HG03039 (cell line): Measurements from ENCODE around the gene DLG5.
A peak's percentile ranks its signal among the peaks of the same experiment; 100 is the strongest.

Source experiments
- ATAC-seq: cut with Tn5 transposase; IDR thresholded peaks from one replicate; pipeline ENCODE4 v1.9.1; 2021; ENCODE audit warnings: mild to moderate bottlenecking, moderate library complexity; ENCODE audit not compliant: unreplicated experiment

The DLG5 gene

DNA sequence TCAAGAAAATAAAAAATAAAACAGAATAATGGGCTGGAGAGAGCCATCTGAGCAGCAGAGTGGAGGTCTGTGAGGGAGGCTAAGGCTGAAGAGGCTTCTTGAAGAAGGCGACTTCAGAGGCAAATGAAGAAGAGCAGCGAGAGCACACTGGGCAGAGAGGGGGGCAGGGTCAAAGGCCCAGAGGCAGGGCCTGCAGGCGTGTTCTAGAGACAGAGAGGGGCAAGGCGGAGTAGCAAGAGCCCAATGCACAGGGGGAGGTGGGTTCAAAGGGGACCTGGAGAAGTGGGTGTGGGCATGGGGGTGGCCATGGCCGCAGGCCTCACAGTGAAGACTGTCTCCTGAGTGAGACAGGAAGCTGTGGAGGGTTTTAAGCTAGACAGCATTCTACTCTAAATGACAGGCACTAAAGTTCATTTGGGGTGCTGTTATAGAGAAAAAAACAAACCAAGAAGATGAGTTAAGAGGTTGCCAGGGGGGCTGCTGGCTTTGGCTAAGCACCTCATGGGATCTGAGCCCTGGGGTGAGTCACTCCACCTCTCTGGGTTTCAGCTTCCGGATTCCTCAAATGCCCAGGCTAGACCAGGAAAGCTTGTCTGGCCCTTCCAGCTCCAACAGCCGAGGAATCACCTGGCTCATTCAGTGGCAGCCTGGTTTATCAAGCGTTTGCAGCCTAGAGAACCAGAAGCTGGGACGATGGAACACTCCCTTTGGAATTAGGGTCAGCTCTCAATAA is 81.7 kb downstream of the DLG5 start:
- ATAC-seq = no peak

DNA sequence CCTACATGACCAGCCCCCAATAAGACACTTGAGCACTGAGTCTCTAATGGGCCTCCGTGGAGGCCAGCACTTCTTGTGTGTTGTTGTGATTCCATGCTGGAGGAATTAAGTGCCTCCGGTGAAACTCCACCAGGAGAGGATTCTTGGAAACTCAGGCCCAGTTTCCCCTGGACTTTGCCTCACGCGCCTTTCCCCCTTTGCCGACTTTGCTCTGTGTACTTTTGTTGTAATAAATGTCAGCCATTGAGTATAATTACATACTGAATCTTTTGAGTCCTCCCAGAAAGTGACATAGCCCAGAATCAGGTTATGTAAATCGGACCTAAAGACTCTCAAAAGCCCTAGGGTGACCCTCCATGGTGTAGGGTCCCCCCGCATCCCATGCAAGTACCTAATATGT is 82.4 kb downstream of the DLG5 start:
- no peak for ATAC-seq

DNA sequence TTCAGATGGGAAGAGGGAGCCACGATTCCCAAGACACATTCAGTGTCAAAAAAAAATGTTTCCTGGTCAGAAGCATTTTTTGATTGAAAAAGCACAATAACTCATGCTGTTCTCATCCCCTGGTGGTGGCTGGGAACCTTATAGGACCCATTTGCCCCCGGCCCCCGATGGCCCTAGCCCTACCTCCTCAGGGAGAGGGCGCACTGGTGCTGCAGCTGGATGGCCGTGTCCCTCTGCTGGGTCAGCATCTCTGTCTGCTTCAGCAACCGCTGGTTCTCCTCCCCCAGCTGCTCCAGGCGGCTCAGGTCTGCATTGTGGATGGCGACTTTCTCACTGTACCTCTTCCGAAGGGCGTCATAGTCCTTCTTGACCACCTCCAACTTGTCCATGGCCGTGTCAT is 83.3 kb downstream of the DLG5 start:
- no peak for ATAC-seq

DNA sequence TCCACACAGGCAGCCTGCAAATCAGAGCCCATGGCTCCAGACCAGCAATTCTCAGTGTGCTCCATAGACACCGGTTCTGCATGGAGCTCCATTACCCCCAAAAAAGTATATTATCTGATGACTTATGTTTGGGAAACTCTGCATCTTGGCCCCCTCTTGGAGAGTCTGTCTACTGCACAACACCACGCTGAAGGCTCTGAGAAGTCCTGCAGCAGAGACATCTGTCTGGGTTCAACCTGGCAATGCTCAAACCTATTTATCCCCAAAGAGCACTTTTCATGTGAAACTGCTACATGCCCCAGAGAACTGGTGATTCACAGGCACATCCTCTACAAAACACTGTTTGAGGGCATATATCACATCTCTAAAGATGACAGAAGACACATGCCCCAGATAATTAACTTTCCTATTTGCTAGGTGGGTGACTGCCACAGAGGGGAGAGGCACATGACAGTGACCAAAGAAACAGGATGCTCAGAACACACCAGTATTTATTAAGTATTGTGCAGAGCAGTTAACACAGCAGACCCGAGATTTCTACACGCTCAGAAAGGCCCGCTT is 83.8 kb downstream of the DLG5 start:
- no peak for ATAC-seq

DNA sequence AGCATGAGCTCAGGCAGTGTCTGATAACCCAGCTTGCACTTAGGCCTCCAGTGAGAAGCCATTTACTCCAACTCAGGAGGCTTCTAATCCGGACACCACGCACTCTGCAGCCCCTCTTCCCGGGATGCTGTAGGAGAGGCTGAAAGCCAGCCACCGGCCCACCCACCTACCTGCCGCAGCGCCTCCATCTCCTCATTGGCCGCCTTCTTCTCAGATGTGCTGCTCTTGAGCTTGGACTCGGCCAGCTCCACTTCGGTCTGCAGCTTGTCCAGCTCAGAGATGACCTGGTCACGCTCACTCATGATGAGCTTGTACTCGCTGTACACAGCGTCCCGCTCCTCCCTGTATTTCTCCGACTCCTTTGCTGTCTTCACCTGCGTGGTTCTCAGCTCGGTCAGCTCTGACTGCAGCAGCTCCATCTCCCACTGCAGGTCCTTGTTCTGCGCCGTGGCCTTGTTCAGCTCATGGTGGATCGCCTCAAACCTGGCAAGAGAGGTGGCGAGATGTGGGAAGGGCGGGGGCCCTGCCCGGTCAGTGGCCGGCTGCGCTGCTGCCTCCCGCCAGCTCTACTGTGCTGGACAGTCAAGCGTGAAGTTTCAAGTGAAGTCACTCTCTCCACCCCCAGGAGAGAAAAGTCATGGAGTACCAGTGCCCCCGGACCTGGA is 84.7 kb downstream of the DLG5 start:
- ATAC-seq = no peak

DNA sequence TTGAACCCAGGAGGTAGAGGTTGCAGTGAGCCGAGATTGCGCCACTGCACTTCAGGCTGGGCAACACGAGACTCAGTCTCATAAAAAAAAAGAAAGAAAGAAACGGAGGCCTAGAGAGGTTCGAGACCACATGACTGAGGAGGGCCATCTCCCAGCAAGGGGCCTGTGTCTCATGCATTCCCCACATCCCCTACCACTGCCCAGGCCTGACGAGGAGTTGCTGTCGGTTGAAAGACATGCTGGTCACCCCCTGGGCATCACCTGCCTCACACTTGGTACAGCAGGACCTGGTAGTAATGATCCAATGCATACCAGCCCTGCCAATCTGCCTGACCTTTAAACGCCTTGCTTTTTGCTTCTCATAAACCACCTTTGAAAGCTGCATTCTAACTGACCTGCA is 85.9 kb downstream of the DLG5 start:
- ATAC-seq = no peak

DNA sequence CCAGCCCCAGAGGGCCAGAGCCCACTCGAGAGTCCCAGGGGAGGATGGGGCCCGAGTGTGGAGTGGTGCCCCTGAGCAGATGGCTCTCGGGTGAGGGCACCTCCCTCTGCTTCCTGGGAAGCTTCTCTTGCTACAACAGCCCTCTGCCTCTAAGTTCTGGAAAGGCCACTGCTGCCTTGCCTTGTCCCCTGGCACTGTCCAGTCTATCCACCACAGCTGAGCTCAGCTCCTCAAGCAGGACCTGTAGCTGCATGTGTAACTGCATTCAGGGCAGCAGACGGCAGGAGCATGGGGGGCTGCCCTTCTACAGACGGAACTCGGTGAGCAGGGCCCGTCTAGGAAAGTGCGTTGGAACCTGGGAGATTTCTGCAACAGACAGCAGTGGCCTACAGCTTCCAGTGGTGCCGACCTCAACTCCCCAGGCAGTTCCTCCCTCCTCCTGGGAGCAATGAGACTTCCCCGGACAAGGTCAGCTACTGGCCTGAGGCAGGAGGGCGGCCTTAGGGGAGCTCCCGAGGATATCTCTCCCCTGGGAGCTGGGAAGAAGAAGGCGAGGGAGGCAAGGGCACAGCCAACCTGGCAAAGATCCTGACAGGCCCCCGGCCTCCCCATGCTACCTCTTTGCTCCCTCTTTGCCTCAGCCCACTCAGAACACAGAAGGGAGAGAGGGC is 88.5 kb downstream of the DLG5 start:
- ATAC-seq = no peak

DNA sequence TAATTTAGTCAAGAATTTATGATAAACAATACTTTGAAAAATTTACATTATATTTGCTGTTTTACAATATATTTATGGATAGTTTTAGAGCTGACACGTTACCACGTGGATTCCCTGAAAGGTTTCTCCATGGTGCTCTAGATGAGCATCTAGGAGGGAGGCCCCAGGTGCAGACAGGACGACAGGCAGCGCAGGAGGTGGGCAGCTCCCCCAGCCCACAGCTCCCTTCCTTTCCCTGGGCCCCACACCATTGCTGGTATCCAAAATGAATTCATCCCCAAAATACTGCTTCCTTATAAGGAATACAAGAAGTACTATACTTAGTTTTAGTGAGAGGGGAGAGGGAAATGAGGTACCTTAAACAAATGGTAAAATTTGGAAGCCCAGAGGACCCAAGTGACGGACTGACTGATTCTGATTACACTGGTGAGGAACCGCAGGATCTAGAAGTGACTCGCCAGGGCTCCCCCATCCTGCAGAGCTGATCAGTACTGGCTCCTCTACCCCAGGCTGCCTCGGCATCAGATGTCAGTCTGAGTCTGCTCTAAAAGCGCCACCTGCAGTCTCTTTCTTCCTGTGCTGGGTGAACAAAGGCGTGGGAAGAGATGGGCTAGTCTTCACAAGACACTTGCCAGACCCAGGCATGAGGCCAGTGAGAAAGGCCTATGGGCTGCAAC is 89.2 kb downstream of the DLG5 start:
- ATAC-seq = peak; percentile 94

DNA sequence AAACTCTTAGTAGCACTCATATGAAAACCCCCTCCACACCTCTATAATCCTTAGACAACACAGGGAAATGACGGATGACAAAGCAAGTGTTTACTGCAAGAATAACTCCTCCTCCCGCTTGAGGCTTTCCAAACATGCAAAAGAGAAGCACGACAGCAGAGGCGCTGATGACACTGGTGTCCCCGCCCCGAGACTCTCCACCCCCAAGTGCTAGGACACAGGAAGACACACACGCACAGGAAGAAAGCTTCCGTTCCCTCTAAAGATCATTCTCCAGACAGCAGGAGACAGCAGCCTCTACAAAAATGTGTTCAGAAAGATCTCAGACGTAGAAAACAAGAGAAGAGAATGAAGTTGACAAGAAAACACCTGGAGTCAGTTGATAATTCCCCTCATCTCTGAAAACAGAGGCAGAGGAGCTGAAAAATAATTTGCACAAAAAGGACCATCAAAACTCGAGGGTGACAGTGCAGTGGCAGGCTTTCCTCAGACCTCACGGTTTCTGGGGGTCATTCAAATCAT is 90.2 kb downstream of the DLG5 start:
- ATAC-seq = peak; percentile 40

DNA sequence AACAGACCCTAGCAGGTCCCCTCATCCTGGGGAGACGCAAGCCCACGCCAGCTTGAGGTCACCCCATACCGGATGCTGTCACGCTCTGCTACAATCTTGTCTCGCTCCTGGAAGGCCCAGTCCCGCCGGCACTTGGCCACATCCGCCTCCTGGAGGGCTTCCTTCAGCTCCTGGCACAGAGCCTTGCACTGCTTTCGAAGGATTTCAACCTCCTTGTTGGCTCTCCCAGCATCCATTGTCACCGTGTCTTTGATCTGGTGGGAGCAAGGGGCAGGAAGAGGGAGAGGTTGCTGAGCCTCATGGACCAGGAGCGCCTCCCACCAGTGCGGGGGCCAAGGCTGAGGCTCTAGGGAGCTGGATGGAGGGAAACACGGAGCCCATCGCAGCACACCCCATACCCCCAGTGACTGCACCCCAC is 90.9 kb downstream of the DLG5 start:
- ATAC-seq = no peak

DNA sequence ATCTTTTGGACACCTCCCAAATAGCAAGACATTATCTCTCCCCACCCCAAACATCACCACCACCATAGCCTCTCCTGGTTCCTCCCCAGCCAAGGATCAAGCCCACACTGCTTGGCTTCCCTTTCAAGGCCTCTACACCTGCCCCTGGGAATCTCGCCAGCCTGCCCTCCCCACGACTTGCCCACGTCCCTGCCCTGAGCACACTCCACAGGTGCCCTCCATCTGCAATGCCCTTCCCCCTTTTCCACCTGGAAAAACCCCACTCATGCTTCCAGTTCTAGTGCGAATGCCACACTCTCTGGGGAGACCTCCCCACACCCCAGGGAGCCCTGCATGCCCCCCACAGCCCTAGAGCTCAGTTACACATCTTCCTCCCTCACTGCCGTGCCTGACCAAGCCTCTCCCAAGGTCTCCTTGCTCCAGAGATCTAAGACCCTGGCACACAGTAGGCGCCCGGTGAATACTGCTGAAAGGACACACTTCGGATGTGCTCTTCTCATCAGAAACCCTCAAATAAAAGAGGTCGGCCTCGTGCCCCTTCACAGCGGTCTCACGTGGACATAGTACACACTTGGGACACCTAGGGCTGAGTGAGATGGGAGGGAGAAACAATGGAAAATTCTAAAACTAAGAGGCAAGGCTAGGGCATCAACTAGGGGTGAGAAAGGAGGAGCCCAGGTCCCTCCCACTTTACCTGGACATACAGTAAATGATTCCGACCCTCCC is 91.4 kb downstream of the DLG5 start:
- ATAC-seq = no peak

DNA sequence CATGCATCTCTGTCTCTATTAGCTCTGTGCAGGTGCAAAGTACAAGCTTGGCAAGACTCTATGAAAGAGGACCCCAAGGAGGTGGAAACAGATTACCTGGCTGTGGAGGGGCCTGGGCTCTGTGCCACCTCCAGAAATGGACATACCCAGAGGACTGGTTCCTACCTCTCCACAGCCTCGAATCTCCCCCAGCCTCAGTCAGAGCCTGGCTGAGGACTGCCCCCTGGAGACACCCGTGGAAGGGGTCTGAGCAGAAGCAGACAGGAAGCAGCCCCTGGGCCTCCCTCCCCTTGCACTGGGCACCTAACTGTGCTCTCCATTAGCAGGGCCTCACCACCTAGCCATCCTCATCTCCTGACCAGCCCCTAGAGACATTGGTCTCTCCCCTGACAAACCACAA is 92.0 kb downstream of the DLG5 start:
- no peak for ATAC-seq

DNA sequence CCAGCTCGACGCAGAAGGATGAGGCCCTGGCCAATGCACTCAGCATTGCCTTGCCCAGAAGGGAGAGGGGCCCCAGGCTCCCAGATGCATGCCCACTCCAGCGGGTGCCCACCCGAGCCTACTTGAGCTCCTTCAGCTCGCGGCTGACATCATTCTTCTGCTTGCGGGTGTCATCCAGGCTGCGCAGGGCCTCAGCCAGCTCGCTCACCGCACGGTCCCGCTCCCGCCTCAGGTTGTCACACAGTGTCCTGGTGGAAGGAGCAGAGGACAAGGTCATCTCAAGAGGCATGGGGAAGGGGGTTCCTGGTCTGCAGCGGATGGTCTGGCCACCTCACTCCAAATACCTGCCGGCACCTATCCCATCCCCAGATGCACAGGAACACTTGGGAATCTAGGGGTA is 92.8 kb downstream of the DLG5 start:
- no peak for ATAC-seq

DNA sequence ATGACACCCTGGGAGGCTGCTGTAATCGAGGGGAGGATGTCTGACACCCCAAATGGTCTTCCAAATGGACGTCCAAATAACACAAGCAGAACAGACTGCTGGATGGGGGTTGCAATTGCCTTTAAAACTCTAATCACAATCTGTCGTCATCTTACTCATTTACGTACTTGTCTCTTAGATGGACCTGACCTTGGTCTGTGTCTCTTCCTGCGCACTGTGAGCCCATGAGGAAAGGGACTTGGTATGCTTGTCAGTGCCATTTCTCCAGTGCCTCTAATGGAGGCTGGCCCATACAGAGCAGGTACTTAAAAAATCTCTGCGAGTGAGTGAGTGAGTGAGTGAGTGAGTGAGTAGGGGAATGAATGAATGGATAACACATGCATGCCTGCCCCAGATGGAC is 93.3 kb downstream of the DLG5 start:
- no peak for ATAC-seq

DNA sequence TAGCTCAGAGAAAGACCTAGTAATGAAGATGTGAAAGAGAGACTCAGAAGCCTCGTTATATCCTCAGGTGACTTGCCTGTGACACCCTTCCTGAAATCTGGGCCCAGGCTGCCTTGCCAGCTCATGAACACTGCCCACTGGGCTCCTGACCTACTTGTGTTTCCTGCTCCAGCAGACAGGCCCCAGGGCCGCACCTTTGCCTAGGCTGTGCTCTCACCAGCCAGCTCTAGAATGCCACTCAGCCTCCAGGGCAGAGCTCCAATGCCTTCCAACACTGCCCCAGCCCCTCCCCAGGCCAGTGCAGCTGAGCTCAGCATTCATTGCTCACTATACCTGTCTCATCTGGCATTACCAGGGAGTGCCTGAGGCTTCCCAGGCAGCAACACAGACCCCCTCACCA is 94.3 kb downstream of the DLG5 start:
- ATAC-seq = no peak

DNA sequence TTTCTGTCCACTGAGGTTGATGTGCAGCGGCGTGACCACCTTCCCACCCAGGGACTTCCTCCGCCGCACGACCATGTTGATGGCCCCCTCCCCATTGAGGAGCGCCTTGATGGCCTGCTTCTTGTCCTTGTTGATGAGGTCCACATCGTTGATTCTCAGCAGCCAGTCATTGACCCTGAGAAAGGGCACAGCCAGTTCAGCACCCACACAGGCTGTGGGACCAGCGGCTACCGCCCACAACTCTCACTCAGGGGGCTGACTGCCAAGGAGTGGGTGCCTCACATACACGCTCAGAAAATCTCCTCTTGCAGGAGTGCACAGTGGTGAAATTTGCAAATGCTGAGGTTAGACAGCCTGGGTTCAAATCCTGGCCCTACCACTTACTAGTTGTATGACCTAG is 97.2 kb downstream of the DLG5 start:
- ATAC-seq = no peak

DNA sequence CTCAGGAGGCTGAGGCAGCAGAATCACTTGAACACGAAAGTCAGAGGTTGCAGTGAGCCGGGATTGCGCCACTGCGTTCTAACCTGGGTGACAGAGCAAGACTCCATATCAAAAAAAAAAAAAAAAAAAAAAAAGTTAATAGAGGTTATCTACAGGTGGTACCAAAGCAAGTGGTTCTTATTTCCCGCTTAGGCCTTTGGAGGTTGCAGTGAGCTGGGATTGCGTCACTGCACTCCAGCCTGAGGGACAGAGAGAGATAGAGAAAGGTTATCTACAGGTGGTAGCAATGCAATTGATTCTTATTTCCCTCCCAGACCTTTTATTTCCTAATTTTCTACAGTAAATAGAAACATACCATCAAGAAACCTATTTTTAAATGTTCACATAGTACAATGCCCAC is 98.2 kb downstream of the DLG5 start:
- ATAC-seq = no peak

DNA sequence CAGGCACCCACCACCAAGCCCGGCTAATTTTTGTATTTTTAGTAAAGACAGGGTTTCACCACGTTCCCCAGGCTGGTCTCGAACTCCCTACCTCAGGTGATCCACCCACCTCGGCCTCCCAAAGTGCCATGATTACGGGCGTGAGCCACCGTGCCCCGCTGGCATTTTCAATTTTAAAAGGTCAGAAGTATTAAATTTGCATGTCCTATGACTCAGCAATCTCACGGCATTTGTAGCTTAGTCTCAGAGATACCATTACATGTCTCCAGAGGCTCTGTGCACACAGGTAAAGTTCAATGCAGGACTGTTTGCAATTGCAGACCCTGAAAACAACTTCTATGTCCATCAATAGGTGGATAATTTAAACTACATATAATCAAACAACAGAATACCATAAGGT is 99.2 kb downstream of the DLG5 start:
- ATAC-seq = no peak

DNA sequence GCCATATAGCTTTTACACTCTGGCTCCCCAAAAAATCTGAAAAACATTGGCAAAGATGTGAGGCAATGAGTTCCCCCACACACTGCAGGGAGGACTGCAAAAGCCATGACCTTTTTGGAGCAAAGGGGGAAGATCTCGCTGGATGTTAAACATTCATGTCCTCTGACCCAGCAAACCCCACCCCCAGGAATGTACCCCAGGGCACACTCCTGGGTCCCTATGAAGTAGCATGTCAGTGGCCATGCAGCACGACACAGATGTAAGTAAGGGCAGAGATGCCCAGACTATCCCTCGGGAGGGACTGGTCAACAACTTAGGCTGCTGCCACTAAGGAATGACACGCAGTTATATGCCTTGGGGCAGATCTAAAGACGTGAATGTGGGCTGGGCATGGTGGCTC is 100.6 kb downstream of the DLG5 start:
- no peak for ATAC-seq

DNA sequence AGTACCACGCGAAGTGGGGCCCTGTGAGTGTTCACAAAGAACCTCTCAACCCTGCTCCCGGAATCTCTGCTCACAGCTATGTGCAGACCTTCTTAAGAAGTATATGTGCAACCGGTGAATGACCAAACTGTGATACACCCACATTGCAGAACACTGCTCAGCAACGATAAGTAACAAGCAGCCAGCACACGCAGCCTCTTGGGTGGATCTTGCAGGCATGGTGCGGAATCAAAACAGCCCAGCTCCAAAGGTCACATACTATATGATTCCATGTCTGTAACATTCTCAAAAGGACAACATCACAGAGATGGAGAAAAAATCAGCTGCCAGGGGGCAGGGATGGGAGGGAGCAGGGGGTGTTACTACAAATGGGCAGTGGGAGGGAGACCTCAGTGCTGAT is 101.6 kb downstream of the DLG5 start:
- no peak for ATAC-seq
